ENCODE results near the gene ZC3H7B. TPM values are rescaled to one million over a fixed set of nuclear protein-coding genes. Genes with fewer than 3 reads are reported as not detected.

Gene ZC3H7B
- total RNA-seq, 1 experiment from 2014 or later, result 60.6 TPM

GRCh38 chr22:41407433-41407832 is 106.1 kb downstream of the ZC3H7B start:
- Histone ChIP-seq H3K4me3 (ENCODE audit: low read depth, low read length) (no peak overlapping the region), H3K9me3 (no peaks in the 10 kb centered on the region), H3K27me3 (replicated peaks; ENCODE audit: control insufficient read depth, insufficient read depth, low read length) (no peaks in the 10 kb centered on the region), H3K36me3 (ENCODE audit: control insufficient read depth, insufficient read depth, low read length) (no peaks in the 10 kb centered on the region), H3K4me1 (peaks cover 1% of the 10 kb centered on the region)
- CTCF ChIA-PET, result no interaction called here
- intact Hi-C loops (cut with micrococcal nuclease; ENCODE audit: unreplicated experiment), result no loop called here
- no peak overlapping the region for H3K4me3 Mint-ChIP-seq (ENCODE audit: unreplicated experiment)
- no TSS peak for BruUV-seq (replicated peaks)
- H3K36me3 Mint-ChIP-seq (ENCODE audit: insufficient read depth, unreplicated experiment), result peaks cover 5% of the 10 kb centered on the region
- POLR2A ChIA-PET, result no interaction called here
- H3K27ac Mint-ChIP-seq (ENCODE audit: unreplicated experiment), result no peak overlapping the region
- H3K9me3 Mint-ChIP-seq (ENCODE audit: unreplicated experiment), result no peaks in the 10 kb centered on the region
- TF ChIP-seq CTCF (IDR thresholded peaks at IDR 0.05; ENCODE audit: insufficient read depth in 1 of 2, low read depth in 1 of 2, low read length in 1 of 2, severe bottlenecking in 1 of 2, unreplicated experiment in 1 of 2), result no peak
- H3K27me3 Mint-ChIP-seq (ENCODE audit: insufficient read depth, unreplicated experiment), result no peaks in the 10 kb centered on the region
- DNase-seq, result no peak
- peaks cover 15% of the 10 kb centered on the region for H3K4me1 Mint-ChIP-seq (ENCODE audit: low read depth, unreplicated experiment)

- H3K9me3 ChIP-seq, result no peaks in the 10 kb centered on the region
- Mint-ChIP-seq H3K4me1 (ENCODE audit: low read depth, unreplicated experiment) (peaks cover 10% of the 10 kb centered on the region), H3K36me3 (ENCODE audit: insufficient read depth, unreplicated experiment) (peaks cover 12% of the 10 kb centered on the region), H3K27me3 (ENCODE audit: insufficient read depth, unreplicated experiment) (no peaks in the 10 kb centered on the region), H3K4me3 (ENCODE audit: unreplicated experiment) (no peak overlapping the region), H3K27ac (ENCODE audit: unreplicated experiment) (no peak overlapping the region), H3K9me3 (ENCODE audit: unreplicated experiment) (no peaks in the 10 kb centered on the region)
- DNase-seq, result no peak
- intact Hi-C loops (cut with micrococcal nuclease; ENCODE audit: unreplicated experiment), result no loop called here
- CTCF ChIA-PET, result interaction anchor here (0.6 kb wide), 3 partner anchors 12 to 118 kb away, joined by 3 to 6 read pairs (median 3); no protein-coding TSS in a partner anchor
- peaks cover 7% of the 10 kb centered on the region for H3K4me1 ChIP-seq
- H3K27me3 ChIP-seq (replicated peaks; ENCODE audit: control insufficient read depth, insufficient read depth, low read length), result no peaks in the 10 kb centered on the region
- BruUV-seq (replicated peaks), result no TSS peak
- no peak for TF ChIP-seq CTCF (IDR thresholded peaks at IDR 0.05; ENCODE audit: insufficient read depth in 1 of 2, low read depth in 1 of 2, low read length in 1 of 2, severe bottlenecking in 1 of 2, unreplicated experiment in 1 of 2)
- POLR2A ChIA-PET, result no interaction called here
- H3K4me3 ChIP-seq (ENCODE audit: low read depth, low read length), result no peak overlapping the region
- H3K36me3 ChIP-seq (ENCODE audit: control insufficient read depth, insufficient read depth, low read length), result no peaks in the 10 kb centered on the region
These were observed 107.3 kb downstream of the ZC3H7B start for GRCh38 chr22:41408665-41409064.

Small RNA genes lying within 50 kb of the gene (microRNA-seq; reads per million reads assigned to microRNA genes)
- not detected for gene MIR6889

Other genes starting within 250 kb of the ZC3H7B start
- gene EP300, start 208.9 kb upstream of the ZC3H7B start, total RNA-seq (2022), result 78.6 and 82.9 TPM in 2 replicates
- gene L3MBTL2, start 96.2 kb upstream of the ZC3H7B start, total RNA-seq (2022), result 18.8 and 24.3 TPM in 2 replicates
- 0.32 TPM in 1 of 2 replicates, not detected in the other for gene CHADL, start 60.6 kb upstream of the ZC3H7B start, total RNA-seq (2022)
- gene RANGAP1, start 15.3 kb upstream of the ZC3H7B start, total RNA-seq (2022), result 106 and 112 TPM in 2 replicates
- 13.8 and 17.8 TPM in 2 replicates for gene TEF, start 80.4 kb downstream of the ZC3H7B start, total RNA-seq (2022)
- gene TOB2, start 145.3 kb downstream of the ZC3H7B start, total RNA-seq (2022), result 49.0 and 52.5 TPM in 2 replicates
- 75.4 and 78.6 TPM in 2 replicates for gene PHF5A, start 167.2 kb downstream of the ZC3H7B start, total RNA-seq (2022)
- gene ACO2, start 167.6 kb downstream of the ZC3H7B start, total RNA-seq (2022), result 90.5 and 95.5 TPM in 2 replicates
- 42.2 and 45.4 TPM in 2 replicates for gene POLR3H, start 242.9 kb downstream of the ZC3H7B start, total RNA-seq (2022)